Breast epithelium (tissue), 4 donors: Measurements from ENCODE around the gene NEUROD2. TPM values are rescaled to one million over a fixed set of nuclear protein-coding genes. Genes with fewer than 3 reads are reported as not detected.

Experiments
- DNase-seq, 2 donors: peaks; one replicate each; pipeline ENCODE4 v3.0.0-alpha.2; 2019; ENCODE audit warnings: low spot score in 2 of 2
- H3K27ac ChIP-seq, 2 donors: fragments of 200-600 bp; sonication (generic) in 1 of 2; one replicate each; pipeline ENCODE4 v1.5.1; 2016 to 2019; ENCODE audit warnings: mild to moderate bottlenecking in 1 of 2
- H3K27me3 ChIP-seq, 2 donors: fragments of 200-600 bp; sonication (generic) in 1 of 2; one replicate each; pipeline versions ENCODE4 v1.5.1 to v1.6.0; 2017 to 2019; ENCODE audit warnings: control low read depth in 1 of 2, mild to moderate bottlenecking in 1 of 2
- H3K36me3 ChIP-seq: fragments of 200-600 bp; one replicate; pipeline ENCODE4 v1.5.1; 2019
- H3K4me1 ChIP-seq, 2 donors: fragments of 200-600 bp; sonication (generic); one replicate each; pipeline ENCODE4 v1.5.1; 2016 to 2019; ENCODE audit warnings: control low read depth in 1 of 2
- H3K4me3 ChIP-seq, 3 donors: fragments of 200-600 bp; sonication (generic); 1 replicate in 2 of 3; 2 replicates in 1 of 3; pipeline ENCODE4 v1.5.1; 2016 to 2019; ENCODE audit warnings: mild to moderate bottlenecking in 3 of 3, moderate library complexity in 2 of 3
- H3K9me3 ChIP-seq, 2 donors: fragments of 200-600 bp; sonication (generic) in 1 of 2; one replicate each; pipeline ENCODE4 v1.5.1; 2016 to 2019; ENCODE audit warnings: control low read depth in 1 of 2
- CTCF ChIP-seq, 3 donors: fragments of 450-650 bp; IDR thresholded peaks; one replicate each; pipeline ENCODE4 v1.5.1; 2016 to 2017; ENCODE audit warnings: antibody characterized with exemption in 3 of 3, mild to moderate bottlenecking in 3 of 3, moderate library complexity in 3 of 3
- POLR2A ChIP-seq: fragments of 450-650 bp; IDR thresholded peaks from one replicate; pipeline ENCODE4 v1.6.1; 2016; ENCODE audit warnings: antibody characterized with exemption, mild to moderate bottlenecking, moderate library complexity
- POLR2AphosphoS5 ChIP-seq, 3 donors: sonication (generic); formaldehyde crosslinking; IDR thresholded peaks; one replicate each; pipeline ENCODE4 v1.6.1; 2017; ENCODE audit warnings: antibody characterized with exemption in 3 of 3
- intact Hi-C: fragments of 100-400 bp; cut with DNase I; formaldehyde crosslinking; loops from one replicate; pipeline ENCODE4 v1.15.1; 2023; ENCODE audit warnings: low total_unique reads
- total RNA-seq, 3 donors: library from RNA; depleted of rRNA; stranded (reverse); fragments of >200 nt; gene quantifications; one replicate each; pipeline ENCODE4 v1.1.0, GENCODE V29; 2016

The NEUROD2 gene
- total RNA-seq, 3 donors from 2014 or later = not detected

DNA sequence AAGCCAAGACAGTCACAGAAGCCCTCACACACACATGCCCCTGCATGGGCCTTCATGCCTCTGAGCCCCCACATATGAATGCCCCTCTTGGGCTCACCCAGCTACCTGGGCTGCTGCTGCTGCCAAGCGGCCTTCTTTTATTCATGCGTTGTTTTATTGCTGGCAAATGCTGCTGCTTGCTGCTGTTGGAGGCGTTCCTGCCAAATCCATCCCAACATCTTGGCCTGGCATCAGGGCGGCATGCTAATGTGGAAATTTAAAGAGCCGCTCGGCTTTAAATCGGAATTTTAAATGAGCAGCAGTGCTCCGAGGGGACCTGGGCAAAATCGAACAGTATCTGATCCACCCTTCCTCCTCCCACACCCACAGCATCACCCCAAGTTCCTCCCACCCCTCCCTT, 39.0 kb downstream of the NEUROD2 start:
- no peak for DNase-seq
- Histone ChIP-seq H3K4me1 (no peaks in the 10 kb centered on the region), H3K9me3 (no peaks in the 10 kb centered on the region), H3K27me3 (no peaks in the 10 kb centered on the region), H3K36me3 (no peaks in the 10 kb centered on the region), H3K27ac (no peak overlapping the region), H3K4me3 (no peak overlapping the region)
- intact Hi-C loops = no loop called here
- no peak for TF ChIP-seq POLR2AphosphoS5 (IDR thresholded peaks at IDR 0.05)
- TF ChIP-seq CTCF (IDR thresholded peaks at IDR 0.05) = no peak
- TF ChIP-seq POLR2A = no peak

DNA sequence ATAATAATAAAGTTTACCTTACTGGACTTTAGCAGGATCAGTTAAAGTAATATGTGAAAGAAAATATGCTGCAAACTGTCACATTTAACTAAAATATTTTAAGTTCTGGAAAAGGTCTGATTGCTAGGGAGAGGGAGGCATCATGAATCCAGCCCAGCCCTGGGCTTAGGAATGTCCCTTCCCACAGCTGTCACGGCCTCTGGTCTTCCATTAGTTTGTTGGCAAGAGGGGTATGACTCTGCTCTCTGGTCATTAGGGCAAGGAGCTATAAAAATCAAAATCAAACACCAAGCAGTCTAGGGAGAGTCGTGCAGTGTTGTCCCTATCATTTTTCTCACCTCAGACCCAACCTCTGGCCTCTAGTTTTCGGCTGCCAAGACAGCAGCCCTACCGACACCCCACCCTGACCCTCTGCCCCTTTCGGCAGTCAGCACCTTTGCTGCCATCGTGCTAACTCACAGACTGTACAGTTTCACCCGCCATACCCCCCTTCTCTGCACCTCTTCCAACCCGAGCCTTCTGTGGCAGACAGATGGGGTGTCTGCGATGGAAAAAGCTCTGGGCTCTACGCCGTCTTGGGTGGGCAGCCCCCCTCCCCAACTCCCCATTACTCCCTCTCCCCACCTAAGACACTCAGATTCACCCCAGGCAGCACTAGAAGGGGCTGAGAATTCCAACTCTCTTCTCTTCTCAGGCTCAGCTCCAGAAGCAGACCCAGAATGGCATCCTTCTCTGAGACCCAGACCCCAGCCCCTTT, 41.4 kb downstream of the NEUROD2 start:
- intact Hi-C loops = no loop called here
- H3K4me3 ChIP-seq = no peak overlapping the region
- H3K4me1 ChIP-seq = no peaks in the 10 kb centered on the region
- H3K27me3 ChIP-seq = no peaks in the 10 kb centered on the region
- TF ChIP-seq POLR2A (no peak), POLR2AphosphoS5 (IDR thresholded peaks at IDR 0.05) (no peak), CTCF (IDR thresholded peaks at IDR 0.05) (no peak)
- no peak overlapping the region for H3K27ac ChIP-seq
- DNase-seq = no peak
- H3K9me3 ChIP-seq = no peaks in the 10 kb centered on the region
- no peaks in the 10 kb centered on the region for H3K36me3 ChIP-seq

- H3K9me3 ChIP-seq = no peaks in the 10 kb centered on the region
- no peak overlapping the region for H3K27ac ChIP-seq
- TF ChIP-seq POLR2AphosphoS5 (IDR thresholded peaks at IDR 0.05) (no peak), POLR2A (no peak), CTCF (IDR thresholded peaks at IDR 0.05) (no peak)
- intact Hi-C loops = no loop called here
- no peaks in the 10 kb centered on the region for H3K36me3 ChIP-seq
- H3K4me3 ChIP-seq = no peak overlapping the region
- no peaks in the 10 kb centered on the region for H3K4me1 ChIP-seq
- no peaks in the 10 kb centered on the region for H3K27me3 ChIP-seq
- DNase-seq = no peak
Observed at GRCh38 chr17:39564211-39564848, 43.4 kb downstream of the NEUROD2 start.

DNA sequence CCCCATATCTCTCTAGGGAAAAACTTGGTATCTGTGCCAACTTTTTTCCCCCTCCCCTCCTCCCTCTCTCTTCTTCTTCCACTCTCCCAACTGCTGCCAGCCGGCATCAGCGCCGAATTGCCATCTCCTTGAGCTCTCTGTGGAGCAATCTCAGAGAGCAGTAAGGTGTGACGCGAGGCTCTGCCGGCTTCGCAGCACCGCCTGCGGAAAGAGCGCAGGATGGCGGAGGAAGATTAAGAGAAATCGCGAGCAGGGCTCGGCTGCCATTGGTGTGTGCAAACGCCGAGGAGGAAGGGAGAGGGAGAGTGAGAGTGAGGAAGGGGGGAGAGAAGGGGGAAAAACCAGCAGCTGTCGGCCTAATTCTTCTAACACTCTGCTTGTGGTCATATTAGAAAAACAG, 44.2 kb downstream of the NEUROD2 start:
- no peaks in the 10 kb centered on the region for H3K36me3 ChIP-seq
- no peak for TF ChIP-seq POLR2A
- TF ChIP-seq POLR2AphosphoS5 (IDR thresholded peaks at IDR 0.05) = no peak
- no peak for TF ChIP-seq CTCF (IDR thresholded peaks at IDR 0.05)
- no peak for DNase-seq
- intact Hi-C loops = no loop called here
- no peak overlapping the region for H3K4me3 ChIP-seq
- no peak overlapping the region for H3K27ac ChIP-seq
- no peaks in the 10 kb centered on the region for H3K9me3 ChIP-seq
- H3K27me3 ChIP-seq = no peaks in the 10 kb centered on the region
- H3K4me1 ChIP-seq = no peaks in the 10 kb centered on the region

DNA sequence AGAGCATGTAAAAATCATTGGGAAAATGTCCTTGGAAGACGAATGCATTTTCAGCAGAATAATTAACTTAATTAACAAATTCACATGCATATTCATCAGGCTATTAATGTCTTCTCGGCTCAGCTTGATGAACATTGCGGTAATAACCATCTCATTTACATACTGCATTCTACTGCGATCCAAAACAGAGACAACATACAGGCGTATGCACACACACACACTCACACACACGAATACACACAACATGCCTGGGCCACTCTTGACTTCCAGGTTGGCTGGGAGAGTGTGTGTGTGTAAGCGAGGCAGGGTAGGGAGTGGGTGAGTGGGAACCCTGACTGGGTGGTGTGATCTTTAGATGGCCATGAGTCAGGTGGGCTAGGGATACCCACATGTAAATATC, 44.7 kb downstream of the NEUROD2 start:
- intact Hi-C loops = no loop called here
- TF ChIP-seq CTCF (IDR thresholded peaks at IDR 0.05) = no peak
- no peak for TF ChIP-seq POLR2A
- no peak for TF ChIP-seq POLR2AphosphoS5 (IDR thresholded peaks at IDR 0.05)
- H3K27ac ChIP-seq = no peak overlapping the region
- no peak overlapping the region for H3K4me3 ChIP-seq
- no peaks in the 10 kb centered on the region for H3K9me3 ChIP-seq
- no peak for DNase-seq
- H3K27me3 ChIP-seq = no peaks in the 10 kb centered on the region
- H3K36me3 ChIP-seq = no peaks in the 10 kb centered on the region
- H3K4me1 ChIP-seq = no peaks in the 10 kb centered on the region
